GM21360 (cell line): ENCODE results near the gene NAPEPLD.
"Not testable (repeated sequence)": the region's sequence is repeated elsewhere in the genome, so short reads cannot be mapped to it uniquely, and the experiment has no call there.

Experiments used
- ATAC-seq: cut with Tn5 transposase; IDR thresholded peaks from one replicate; pipeline ENCODE4 v1.9.1; 2021; ENCODE audit warnings: mild to moderate bottlenecking, moderate library complexity; ENCODE audit not compliant: unreplicated experiment

The NAPEPLD gene

GRCh38 chr7:103073989-103074518 is 74.8 kb downstream of the NAPEPLD start:
- no peak for ATAC-seq

- ATAC-seq: no peak
Measured at GRCh38 chr7:103071000-103071399, 77.9 kb downstream of the NAPEPLD start.

GRCh38 chr7:103068414-103069403 is 80.2 kb downstream of the NAPEPLD start:
- no peak for ATAC-seq

DNA sequence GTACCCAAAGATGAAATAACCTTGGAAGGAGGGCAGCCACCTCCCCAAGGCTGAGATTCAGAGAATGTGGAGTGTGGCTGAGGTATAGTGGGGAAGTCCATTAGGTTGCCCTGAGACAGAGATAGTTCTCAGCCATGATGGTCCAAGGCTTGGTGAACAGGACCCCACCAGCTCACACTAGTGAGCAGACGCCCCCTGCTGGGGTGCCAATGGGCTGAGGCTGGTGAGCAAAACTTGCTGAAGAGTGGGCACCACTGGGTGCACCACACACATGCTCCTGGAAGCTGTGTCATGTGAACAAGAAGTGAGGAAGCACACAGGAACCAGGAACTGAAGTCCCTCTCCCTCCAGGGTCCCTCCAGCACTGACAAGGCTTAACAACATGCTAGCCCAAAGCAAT is 83.2 kb downstream of the NAPEPLD start:
- ATAC-seq: no peak

- ATAC-seq: no peak
Measured at GRCh38 chr7:103063895-103064294, 85.0 kb downstream of the NAPEPLD start.

GRCh38 chr7:103059471-103059870 is 89.4 kb downstream of the NAPEPLD start:
- no peak for ATAC-seq

DNA sequence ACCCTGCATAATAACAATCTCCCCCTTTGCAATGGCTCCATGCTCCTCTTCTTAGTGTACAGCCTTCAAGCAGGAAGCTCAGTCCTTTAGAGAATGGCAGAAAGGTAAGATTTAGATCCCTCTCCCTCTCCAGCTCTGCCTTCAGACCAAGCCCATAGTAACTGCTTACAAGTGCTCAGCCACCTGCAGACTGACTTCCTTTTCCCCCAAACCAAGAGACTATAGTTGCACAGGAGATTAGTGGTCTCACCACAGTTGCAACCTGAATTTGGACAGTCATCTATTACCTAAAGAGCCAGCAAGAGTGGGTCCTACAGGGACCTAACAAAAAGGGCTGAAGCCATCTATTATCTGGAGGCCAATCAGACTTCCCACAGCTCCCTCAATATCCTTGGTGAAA is 90.8 kb downstream of the NAPEPLD start:
- no peak for ATAC-seq

DNA sequence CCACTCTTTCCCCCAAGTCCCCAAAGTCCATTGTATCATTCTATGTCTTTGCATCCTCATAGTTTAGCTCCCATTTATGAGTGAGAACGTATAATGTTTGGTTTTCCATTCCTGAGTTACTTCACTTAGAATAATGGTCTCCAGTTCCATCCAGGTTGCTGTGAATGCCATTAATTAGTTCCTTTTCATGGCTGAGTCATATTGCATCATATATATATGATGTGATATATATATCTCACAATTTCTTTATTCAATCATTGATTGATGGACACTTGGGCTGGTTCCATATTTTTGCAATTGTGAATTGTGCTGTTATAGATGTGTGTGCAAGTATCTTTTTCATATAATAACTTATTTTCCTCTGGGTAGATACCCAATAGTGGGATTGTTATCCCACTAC is 92.9 kb downstream of the NAPEPLD start:
- not testable (repeated sequence) for ATAC-seq

GRCh38 chr7:103051519-103051918 is 97.4 kb downstream of the NAPEPLD start:
- ATAC-seq: no peak
